Sigmoid colon (tissue), 4 donors: ENCODE measurements around the gene MACROD2.

Experiments used
- CTCF ChIP-seq, 4 experiments: fragments of 450-650 bp in 3 of 4; fragments of 200-600 bp in 1 of 4; IDR thresholded peaks; one replicate each; pipeline ENCODE4 v1.5.1; 2016 to 2019; ENCODE audit warnings: antibody characterized with exemption in 4 of 4, mild to moderate bottlenecking in 3 of 4, moderate library complexity in 2 of 4
- POLR2A ChIP-seq, 2 donors: fragments of 450-650 bp; IDR thresholded peaks; one replicate each; pipeline ENCODE4 v1.6.1; 2016; ENCODE audit warnings: antibody characterized with exemption in 2 of 2, mild to moderate bottlenecking in 2 of 2, moderate library complexity in 2 of 2
- POLR2AphosphoS5 ChIP-seq, 4 donors: sonication (generic); formaldehyde crosslinking; IDR thresholded peaks; one replicate each; pipeline ENCODE4 v1.6.1; 2017; ENCODE audit warnings: antibody characterized with exemption in 4 of 4

GRCh38 chr20:14062786-14063185 lies 67.5 kb downstream of the MACROD2 start:
- no peak for TF ChIP-seq POLR2AphosphoS5 (IDR thresholded peaks at IDR 0.05)
- no peak for TF ChIP-seq CTCF (IDR thresholded peaks at IDR 0.05)
- TF ChIP-seq POLR2A (IDR thresholded peaks at IDR 0.05), result no peak
